GM19395 (cell line): ENCODE measurements around the gene INO80C.
"Not testable (repeated sequence)": the region's sequence is repeated elsewhere in the genome, so short reads cannot be mapped to it uniquely, and the experiment has no call there.

Experiments used
- ATAC-seq: cut with Tn5 transposase; IDR thresholded peaks from one replicate; pipeline ENCODE4 v1.9.1; 2021; ENCODE audit warnings: mild to moderate bottlenecking, moderate library complexity; ENCODE audit not compliant: unreplicated experiment

Gene INO80C

DNA sequence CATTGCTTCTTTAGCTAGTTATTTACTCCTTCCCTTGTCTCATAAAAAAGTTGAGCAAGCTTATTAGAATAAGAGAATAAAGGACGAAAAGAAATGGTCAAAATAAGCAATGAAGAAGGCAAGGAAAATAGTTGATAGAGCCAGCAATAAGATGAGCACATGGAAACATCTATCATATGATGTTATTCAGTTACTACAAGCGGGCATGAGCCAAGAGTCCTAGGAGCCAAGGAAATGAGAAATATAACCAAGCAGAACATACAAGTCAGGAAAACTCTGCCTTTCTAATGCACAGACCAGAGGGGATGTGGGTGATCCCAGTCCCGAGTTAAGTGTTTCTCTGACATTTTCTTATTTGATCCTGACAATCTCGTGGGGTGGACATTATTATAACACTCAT lies 33.9 kb downstream of the INO80C start:
- ATAC-seq: no peak

DNA sequence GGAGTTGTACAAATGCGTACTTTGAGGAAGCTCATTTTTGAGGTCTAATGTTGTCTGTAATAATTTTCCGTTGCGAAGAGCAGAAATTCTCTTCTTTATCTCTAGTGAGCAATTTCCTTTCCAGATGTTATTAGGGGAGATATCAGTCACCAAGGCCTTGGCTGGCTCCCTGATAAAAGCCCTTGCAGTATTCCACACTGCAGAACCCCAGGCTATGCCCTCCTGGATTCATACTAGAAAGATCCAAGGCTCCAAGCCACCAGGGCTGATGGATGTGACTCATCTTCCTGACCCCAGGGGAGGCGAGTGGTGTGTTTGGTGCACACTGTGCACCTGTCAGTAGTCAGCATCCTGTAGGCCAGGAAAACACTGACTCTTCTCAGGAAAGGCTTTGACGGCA lies 34.7 kb downstream of the INO80C start:
- ATAC-seq: no peak

DNA sequence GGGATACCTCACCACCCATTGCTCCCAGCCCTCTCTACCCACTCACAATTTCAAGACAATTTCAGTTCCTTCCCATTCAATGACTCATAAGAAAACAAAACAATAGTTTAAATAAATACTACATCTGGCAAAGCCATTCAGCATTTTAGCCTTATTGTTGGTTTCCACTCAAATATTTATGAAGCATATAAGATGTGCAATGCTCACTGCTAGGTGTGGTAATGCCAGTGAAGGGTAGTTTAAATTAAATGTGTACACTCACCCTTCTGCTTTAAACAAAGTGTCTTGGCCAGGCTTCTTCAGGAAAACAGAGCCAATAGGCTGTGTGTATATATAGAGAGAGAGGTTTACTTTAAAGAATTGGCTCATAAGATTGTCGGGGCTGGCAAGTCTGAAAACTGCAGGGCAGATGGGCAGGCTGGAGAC lies 37.0 kb downstream of the INO80C start:
- ATAC-seq: no peak

- no peak for ATAC-seq
Observed at GRCh38 chr18:35459997-35460396, 37.8 kb downstream of the INO80C start.

DNA sequence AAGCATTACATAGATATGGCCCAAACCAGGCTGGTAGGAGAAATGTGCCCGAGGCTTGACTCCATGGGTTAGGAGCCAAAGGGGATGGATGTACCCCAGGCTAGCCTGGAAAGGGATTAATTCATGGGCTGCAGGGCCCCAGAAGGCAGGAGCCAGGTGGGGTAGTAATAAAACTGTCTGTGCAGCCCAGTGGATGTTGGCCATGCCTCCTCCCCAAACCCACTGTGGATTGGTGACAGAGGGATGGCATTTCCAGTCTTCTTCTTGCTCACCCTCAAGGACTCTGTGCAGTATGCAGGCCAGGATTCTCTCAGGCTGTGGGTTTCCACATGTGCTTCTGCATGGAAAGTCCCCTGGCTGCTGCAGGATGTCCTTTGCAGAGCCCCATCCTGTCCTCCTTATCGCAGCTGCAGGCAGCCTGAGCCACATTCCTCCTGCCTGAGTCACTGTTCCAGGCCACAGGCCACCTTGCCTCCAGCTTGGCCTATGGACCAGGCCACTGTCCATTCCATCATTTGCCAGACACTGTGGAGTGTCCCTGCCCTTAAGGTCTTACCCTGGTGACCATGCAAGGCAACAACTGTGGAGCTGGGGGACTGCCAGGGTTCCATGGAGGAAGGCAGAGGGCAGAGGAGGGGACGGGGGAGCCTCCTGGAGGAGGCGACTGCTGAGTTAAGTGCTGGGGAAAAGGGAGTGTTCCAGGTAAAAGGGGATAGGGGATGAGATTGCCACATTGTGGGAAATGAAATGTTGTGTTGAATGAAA lies 38.9 kb downstream of the INO80C start:
- ATAC-seq: no peak

DNA sequence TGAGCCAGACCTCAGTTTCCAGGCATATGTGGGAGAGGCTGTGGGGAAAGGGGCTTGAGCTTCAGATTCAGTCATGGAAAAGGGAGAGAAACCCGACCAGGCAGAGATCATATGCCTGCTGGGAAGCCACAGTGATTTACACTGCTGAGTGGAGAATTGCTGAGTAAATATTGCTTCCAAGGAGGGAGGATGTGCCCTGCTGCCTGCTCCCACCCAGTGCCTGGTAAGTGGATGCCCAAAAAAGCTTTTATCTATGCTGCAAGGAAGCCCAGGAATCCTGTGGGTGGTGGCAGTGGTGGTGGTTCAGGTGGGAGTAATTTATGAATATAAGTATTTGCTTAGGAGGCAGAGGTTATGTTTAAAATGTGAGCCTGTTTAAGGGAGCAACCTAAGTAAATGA lies 39.5 kb downstream of the INO80C start:
- ATAC-seq: no peak

DNA sequence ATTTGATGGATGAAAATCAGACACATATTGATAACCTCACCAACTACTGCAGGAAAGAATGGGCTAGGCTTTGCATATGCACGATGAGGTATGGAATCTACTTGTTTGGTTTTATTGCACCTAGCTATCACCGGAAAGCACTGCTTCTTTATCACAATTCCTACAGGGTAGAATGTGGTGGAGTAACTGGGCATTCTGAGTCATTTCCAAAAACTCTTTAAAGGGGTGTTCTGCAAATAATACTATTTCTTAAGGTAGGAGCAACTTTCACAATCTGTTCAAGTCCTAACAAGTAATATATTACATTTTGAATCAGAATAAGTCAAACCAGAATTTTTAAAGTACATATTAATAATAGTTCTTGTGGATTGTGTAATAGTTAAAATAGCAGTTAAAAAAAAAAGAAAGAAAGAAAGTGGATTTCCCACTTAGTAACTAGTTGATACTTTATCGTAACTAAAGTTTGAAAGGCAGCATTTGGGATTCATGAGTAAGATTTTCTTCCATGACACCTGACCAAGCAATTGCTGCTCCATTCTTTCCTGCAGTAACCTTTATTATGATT lies 40.5 kb downstream of the INO80C start:
- no peak for ATAC-seq

GRCh38 chr18:35455926-35456763 lies 41.6 kb downstream of the INO80C start:
- no peak for ATAC-seq

DNA sequence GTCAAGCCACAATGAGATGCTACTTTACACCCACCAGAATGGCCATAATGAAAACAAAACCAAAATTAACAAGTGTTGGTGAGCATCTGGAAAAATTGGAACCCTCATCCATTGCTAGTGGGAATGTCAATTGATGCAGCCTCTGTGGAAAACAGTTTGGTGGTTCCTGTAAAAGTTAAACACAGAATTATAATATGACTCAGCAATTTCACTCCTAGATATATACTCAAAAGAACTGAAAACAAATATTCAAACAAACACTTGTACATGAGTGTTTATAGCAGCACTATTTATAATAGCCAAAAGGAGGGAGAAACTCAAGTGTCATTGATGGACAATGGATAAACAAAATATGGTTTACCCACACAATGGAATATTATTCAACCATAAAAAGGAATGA lies 43.0 kb downstream of the INO80C start:
- ATAC-seq: no peak

GRCh38 chr18:35453065-35453464 lies 44.7 kb downstream of the INO80C start:
- ATAC-seq: not testable (repeated sequence)

GRCh38 chr18:35451916-35452315 lies 45.8 kb downstream of the INO80C start:
- no peak for ATAC-seq

DNA sequence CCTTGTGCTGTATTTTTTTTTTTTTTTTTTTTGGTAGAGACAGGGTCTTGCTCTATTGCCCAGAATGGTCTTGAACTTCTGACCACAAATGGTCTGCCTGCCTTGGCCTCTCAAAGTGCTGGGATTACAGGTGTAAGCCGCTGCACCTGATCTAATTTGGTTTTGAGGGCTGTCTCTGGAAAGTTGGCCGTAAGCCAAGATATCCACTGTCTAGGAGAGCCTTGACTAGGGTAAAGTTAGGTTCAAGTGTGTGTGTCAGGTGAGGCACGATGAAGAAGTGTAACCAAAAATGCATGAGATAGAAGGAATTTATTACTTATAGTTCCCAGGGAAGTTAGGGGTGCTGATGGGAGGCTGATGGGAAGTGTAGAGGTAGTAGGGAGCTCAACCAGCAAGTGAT lies 46.7 kb downstream of the INO80C start:
- ATAC-seq: no peak

DNA sequence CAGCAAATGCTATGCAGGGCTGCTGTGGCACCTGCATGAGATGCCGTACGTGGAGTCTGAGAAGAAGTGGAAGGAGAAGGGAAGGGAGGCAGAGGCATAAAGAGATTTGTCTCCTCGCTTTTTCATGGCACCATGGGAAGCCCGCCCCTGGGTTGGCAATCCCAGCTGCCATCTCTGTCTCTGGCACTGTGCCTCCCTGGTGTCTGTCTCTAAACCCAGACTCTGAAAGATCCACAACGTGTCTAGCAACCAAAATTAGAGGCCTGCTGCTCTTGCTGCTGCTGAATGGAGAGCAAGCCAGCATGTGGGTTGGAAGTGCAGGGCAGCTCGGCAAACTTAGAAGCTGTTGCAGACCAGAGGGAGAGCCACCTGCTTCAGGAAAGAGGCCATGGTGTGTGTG lies 53.1 kb downstream of the INO80C start:
- no peak for ATAC-seq

DNA sequence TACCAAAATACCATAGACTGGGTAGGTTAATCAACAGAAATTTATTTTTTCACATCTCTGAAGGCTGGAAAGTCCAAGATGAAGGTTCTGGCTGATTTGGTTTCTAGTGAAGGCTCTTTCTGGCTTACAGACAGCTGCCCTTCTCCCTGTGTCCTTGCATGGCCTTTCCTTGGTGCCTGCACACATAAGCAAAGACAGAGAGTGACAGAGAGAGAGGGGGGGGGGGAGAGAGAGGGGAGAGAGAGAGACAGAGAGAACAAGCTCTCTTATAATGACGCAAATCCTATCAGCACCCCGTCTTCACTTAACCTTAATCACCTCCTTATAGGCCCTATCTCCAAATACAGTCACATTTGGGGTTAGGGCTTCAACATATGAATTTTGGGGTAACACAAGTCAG lies 53.9 kb downstream of the INO80C start:
- ATAC-seq: no peak

DNA sequence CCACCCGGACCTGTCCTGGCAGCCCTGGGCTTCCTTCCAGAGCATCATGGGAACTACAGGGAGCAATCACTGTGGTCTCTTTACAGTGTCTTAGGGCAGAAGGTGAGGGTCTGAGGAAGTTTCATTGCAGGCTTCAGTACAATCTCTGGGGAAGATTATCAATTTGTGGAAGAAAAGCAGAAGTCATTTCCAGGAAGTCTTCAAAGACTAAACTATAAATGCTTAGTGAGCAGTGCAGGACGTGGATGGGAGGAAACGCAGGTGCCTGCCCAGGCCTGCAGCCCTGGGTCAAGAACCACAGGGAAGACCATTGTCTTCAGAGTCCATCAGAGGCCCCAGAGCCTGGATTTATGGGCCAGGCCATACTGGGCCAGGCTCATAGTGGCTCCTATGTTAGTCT lies 54.3 kb downstream of the INO80C start:
- ATAC-seq: no peak

GRCh38 chr18:35442701-35443100 lies 55.1 kb downstream of the INO80C start:
- no peak for ATAC-seq

GRCh38 chr18:35441857-35442595 lies 55.7 kb downstream of the INO80C start:
- ATAC-seq: no peak

DNA sequence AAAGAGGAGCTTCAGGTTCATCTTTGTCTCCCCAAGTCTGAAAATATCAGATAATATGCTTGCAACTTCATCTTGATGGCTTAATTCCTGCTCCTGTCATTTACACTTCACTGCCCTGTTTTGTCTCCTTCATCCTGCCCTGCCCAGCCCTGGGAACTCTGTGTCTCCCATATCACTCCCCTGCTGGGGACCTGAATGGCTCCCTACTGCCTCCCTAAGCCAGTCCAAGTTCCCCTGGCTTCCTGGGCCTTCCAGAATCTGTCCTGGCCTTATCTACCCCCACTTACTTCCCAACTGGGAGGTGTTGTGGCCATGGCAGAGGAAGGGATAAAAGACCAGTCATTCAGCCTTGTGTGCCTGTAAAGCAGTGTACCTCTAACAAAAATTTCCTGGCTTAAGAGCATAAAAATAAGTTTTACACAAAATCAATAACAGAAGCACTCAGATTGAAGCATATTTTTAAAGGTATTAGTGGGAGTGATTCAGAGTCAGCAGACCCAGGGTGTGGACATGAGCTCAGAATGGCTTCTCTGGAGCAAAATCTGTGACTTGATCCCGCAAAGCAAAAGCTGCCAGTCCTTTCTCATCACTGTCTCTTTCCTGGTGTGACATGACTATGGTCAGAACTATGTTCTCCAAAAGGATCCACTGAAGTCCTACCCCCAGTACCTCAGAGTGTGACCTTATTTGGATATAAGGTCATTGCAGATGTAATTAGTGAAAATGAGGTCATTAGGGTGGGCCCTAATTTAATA lies 59.1 kb downstream of the INO80C start:
- ATAC-seq: no peak

- ATAC-seq: no peak
Observed at GRCh38 chr18:35437836-35438235, 59.9 kb downstream of the INO80C start.

DNA sequence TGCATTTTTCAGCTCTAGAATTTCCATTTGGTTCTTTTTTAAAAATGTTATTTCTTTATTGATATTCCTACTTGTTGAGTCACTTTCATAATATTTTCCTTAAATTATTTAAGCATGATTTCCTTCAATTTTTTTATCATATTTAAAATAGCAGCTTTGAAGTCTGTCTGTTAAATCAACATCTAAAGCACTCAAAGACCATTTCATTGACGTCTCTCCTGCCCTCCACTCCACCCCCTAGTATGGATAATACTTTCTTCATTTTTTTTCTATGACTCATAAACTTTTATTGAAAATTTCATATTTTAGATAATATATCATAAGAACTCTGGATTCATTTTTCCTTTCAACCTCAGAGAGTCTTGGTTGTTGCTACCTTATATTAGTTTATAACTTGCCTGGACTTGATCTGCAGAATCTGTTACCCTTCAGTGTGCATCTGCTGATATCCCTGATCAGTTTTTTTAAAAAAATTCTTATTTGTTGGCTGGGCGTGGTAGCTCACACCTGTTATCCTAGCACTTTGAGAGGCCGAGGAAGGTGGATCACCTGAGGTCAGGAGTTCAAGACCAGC lies 61.6 kb downstream of the INO80C start:
- ATAC-seq: no peak
